Lower lobe of right lung (tissue), 2 donors: Measurements from ENCODE around the gene PTPN12. TPM values are rescaled to one million over a fixed set of nuclear protein-coding genes. Genes with fewer than 3 reads are reported as not detected.
"Not testable (repeated sequence)": the region's sequence is repeated elsewhere in the genome, so short reads cannot be mapped to it uniquely, and the experiment has no call there.

Source experiments
- ATAC-seq, 2 donors: fragments of 200-7000 bp; cut with Tn5 transposase; one replicate each; pipeline ENCODE4 v1.9.1; 2020 to 2022; ENCODE audit warnings: mild to moderate bottlenecking in 2 of 2, moderate library complexity in 2 of 2
- DNase-seq: peaks from one replicate; pipeline ENCODE4 v3.0.0-alpha.2; 2020
- H3K27ac ChIP-seq: fragments of 200-600 bp; one replicate; pipeline ENCODE4 v1.8.0; 2022
- H3K27me3 ChIP-seq: fragments of 200-600 bp; one replicate; pipeline ENCODE4 v1.8.0; 2022; ENCODE audit warnings: low read depth
- H3K36me3 ChIP-seq: fragments of 200-600 bp; one replicate; pipeline ENCODE4 v1.8.0; 2022; ENCODE audit warnings: mild to moderate bottlenecking
- H3K4me1 ChIP-seq: fragments of 200-600 bp; one replicate; pipeline ENCODE4 v1.8.0; 2022
- H3K4me3 ChIP-seq: fragments of 200-600 bp; one replicate; pipeline ENCODE4 v1.8.0; 2022; ENCODE audit warnings: mild to moderate bottlenecking
- H3K9me3 ChIP-seq: fragments of 200-600 bp; one replicate; pipeline ENCODE4 v1.8.0; 2022
- CTCF ChIP-seq: fragments of 200-600 bp; IDR thresholded peaks from one replicate; pipeline ENCODE4 v1.8.0; 2022; ENCODE audit warnings: antibody characterized with exemption, mild to moderate bottlenecking
- intact Hi-C: fragments of 100-400 bp; cut with DNase I; formaldehyde crosslinking; loops from one replicate; pipeline ENCODE4 v1.11.0; 2022
- total RNA-seq: library from RNA; stranded (reverse); fragmentation: NEBNext Ultra II Directional; extraction: Animal tissue kit (Norgen Biotek cat#: 25700); gene quantifications from one replicate; pipeline ENCODE4 v1.2.1, GENCODE V29; 2021
- donor health status: DM: no; HTN: yes; CAD: no; lungs with severe emphysema.

Gene PTPN12
- total RNA-seq, 1 donor from 2014 or later = 164 TPM

DNA sequence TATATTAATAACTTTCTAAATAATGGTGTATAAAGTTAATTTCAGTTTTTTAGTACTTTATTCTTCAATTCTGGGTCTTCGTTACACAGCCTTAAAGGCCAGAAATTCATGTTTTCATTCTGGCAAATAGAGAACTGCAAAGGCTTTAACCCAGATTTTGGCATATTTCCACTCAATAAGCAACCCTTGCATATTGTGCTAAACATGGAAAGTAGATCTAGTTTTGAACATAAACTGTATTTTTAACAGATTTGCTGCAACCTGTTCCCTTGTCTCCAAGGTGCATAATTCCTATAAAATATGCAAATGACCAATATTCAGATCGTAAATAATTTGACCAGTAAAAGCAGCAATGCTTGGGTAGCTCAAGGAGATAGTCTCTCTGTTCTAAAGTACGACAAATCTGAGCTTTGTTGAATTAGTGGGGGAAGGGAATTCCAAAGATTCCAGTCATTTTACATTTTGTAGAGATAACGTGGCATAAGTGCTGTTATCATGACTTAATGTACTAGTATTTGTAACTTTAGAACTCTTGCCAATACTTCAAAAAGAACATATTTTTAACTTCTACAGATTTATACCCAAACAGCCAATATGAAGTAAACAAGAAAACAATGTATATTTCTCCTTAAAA is 112.7 kb downstream of the PTPN12 start:
- DNase-seq (no peak), ATAC-seq (no peak)
- Histone ChIP-seq H3K27me3 (no peaks in the 10 kb centered on the region), H3K4me3 (no peak overlapping the region), H3K9me3 (no peaks in the 10 kb centered on the region), H3K36me3 (peaks cover 53% of the 10 kb centered on the region), H3K27ac (no peak overlapping the region), H3K4me1 (no peaks in the 10 kb centered on the region)
- no peak for TF ChIP-seq CTCF
- intact Hi-C loops = loop anchor here (10.0 kb wide), 1 partner anchor 105 kb away; no protein-coding TSS in a partner anchor

DNA sequence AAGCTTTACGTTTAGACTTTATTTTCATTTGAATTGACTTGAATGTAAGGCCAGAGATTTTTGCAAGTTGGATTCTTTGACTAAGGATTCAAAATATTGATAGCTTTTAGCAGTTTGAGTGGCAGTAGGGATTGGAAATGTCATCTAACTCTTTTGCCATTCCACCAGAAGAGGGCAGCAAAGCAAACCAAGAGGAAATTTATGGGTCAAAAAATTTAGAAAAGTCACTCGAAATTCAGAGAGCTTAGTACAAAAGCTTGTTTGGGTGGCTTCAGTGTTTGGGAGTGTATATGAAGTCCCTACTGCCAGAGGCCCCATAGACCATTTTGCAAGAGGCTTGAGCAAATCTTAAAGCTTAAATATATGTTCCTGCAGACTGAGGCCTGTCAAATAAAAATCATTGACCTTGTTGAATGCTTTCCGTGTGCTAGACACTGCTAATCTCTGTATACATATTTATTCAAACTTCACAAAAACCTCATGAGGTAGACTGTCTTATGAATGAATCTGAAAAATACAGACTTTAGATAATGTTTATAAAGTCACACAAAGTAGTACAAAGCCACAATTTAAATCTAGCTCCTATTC is 114.6 kb downstream of the PTPN12 start:
- ATAC-seq = no peak
- intact Hi-C loops = loop anchor here (10.0 kb wide), 1 partner anchor 103 kb away; no protein-coding TSS in a partner anchor
- no peaks in the 10 kb centered on the region for H3K9me3 ChIP-seq
- no peak overlapping the region for H3K4me3 ChIP-seq
- H3K4me1 ChIP-seq = no peaks in the 10 kb centered on the region
- H3K36me3 ChIP-seq = peaks cover 51% of the 10 kb centered on the region
- DNase-seq = no peak
- TF ChIP-seq CTCF = peak; percentile 73
- H3K27ac ChIP-seq = no peak overlapping the region
- no peaks in the 10 kb centered on the region for H3K27me3 ChIP-seq

DNA sequence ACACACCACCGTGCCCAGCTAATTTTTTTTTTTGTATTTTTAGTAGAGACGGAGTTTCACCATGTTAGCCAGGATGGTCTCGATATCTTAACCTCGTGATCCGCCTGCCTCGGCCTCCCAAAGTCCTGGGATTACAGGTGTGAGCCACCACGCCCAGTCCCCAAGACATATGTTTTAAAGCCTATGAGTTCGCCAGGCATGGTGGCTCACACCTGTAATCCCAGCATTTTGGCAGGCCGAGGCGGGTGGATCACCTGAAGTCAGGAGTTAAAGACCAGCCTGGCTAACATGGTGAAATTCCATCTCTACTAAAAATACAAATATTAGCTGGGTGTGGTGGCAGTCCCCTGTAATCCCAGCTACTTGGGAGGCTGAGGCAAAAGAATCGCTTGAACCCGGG is 115.7 kb downstream of the PTPN12 start:
- H3K36me3 ChIP-seq = peaks cover 47% of the 10 kb centered on the region
- intact Hi-C loops = loop anchor here (10.0 kb wide), 1 partner anchor 102 kb away; no protein-coding TSS in a partner anchor

GRCh38 chr7:77653572-77653971 is 116.5 kb downstream of the PTPN12 start:
- Histone ChIP-seq H3K27ac (no peak overlapping the region), H3K27me3 (no peaks in the 10 kb centered on the region), H3K4me3 (no peak overlapping the region), H3K9me3 (no peaks in the 10 kb centered on the region), H3K36me3 (peaks cover 41% of the 10 kb centered on the region), H3K4me1 (no peaks in the 10 kb centered on the region)
- ATAC-seq (peak; percentile 14 to 57), DNase-seq (no peak)
- intact Hi-C loops = loop anchor here (10.0 kb wide), 1 partner anchor 101 kb away; no protein-coding TSS in a partner anchor
- TF ChIP-seq CTCF = no peak

More for the DNA sequence above, 115.7 kb downstream of the PTPN12 start:
- not testable (repeated sequence) for H3K9me3 ChIP-seq, DNase-seq, H3K27me3 ChIP-seq, H3K27ac ChIP-seq, H3K4me3 ChIP-seq, H3K4me1 ChIP-seq, ATAC-seq

- H3K4me1 ChIP-seq = no peaks in the 10 kb centered on the region
- DNase-seq (no peak), ATAC-seq (no peak)
- H3K27me3 ChIP-seq = no peaks in the 10 kb centered on the region
- no peaks in the 10 kb centered on the region for H3K9me3 ChIP-seq
- H3K36me3 ChIP-seq = peaks cover 53% of the 10 kb centered on the region
- TF ChIP-seq CTCF = no peak
- no peak overlapping the region for H3K4me3 ChIP-seq
- H3K27ac ChIP-seq = no peak overlapping the region
- intact Hi-C loops = loop anchor here (10.0 kb wide), 1 partner anchor 99 kb away; no protein-coding TSS in a partner anchor
Observed at GRCh38 chr7:77655356-77655755, 118.3 kb downstream of the PTPN12 start.
